IMR-90 (cell line): ENCODE results near the gene GCGR. TPM values are rescaled to one million over a fixed set of nuclear protein-coding genes. Genes with fewer than 3 reads are reported as not detected.

ENCODE experiments used
- ATAC-seq: fragments of 200-7000 bp; cut with Tn5 transposase; 2 replicates; pipeline ENCODE4 v1.9.1; 2020; ENCODE audit warnings: low read depth, mild to moderate bottlenecking, moderate library complexity
- BruUV-seq: library from RNA; stranded (reverse); fragments of 400-500 nt; replicated peaks from 2 replicates; lab custom pipeline; 2021; lab: Mats Ljungman, UMichigan
- CTCF ChIA-PET: fragments of 300-600 bp; formaldehyde crosslinking; extraction: SDS; loops from one replicate; lab custom pipeline; 2021; ENCODE audit warnings: antibody characterized with exemption; lab: Yijun Ruan, JAX
- POLR2A ChIA-PET: fragments of 300-600 bp; sonication (Branson Sonifier 250); formaldehyde crosslinking; loops from one replicate; lab custom pipeline; 2022; ENCODE audit warnings: antibody characterized with exemption; ENCODE audit not compliant: unreplicated experiment; lab: Charles Lee
- DNase-seq: peaks from one replicate; pipeline ENCODE4 v3.0.0; 2013
- H2AFZ ChIP-seq: replicated peaks from 2 replicates; pipeline ENCODE3; 2013; ENCODE audit warnings: low read length, mild to moderate bottlenecking; ENCODE audit not compliant: poor library complexity
- H2AK5ac ChIP-seq: 2 replicates; pipeline ENCODE4 v1.6.1; 2013; ENCODE audit warnings: low read depth, low read length, inconsistent platforms
- H2AK9ac ChIP-seq: replicated peaks from 2 replicates; pipeline ENCODE3; 2013; ENCODE audit warnings: mild to moderate bottlenecking, low read depth, low read length, moderate library complexity; ENCODE audit not compliant: poor library complexity
- H2BK120ac ChIP-seq: 2 replicates; pipeline ENCODE4 v1.6.1; 2013; ENCODE audit warnings: low read depth, low read length, inconsistent platforms
- H2BK15ac ChIP-seq: 3 replicates; pipeline ENCODE4 v1.6.1; 2013; ENCODE audit warnings: low read depth, low read length, inconsistent platforms
- H2BK20ac ChIP-seq: 2 replicates; pipeline ENCODE4 v1.6.1; 2013; ENCODE audit warnings: low read depth, mild to moderate bottlenecking, inconsistent platforms, low read length, moderate library complexity
- H2BK5ac ChIP-seq: 2 replicates; pipeline ENCODE4 v1.6.1; 2013; ENCODE audit warnings: mild to moderate bottlenecking, low read depth, low read length, inconsistent platforms; ENCODE audit not compliant: poor library complexity, severe bottlenecking
- H3K14ac ChIP-seq: replicated peaks from 2 replicates; pipeline ENCODE4 v1.6.1; 2013; ENCODE audit warnings: low read depth, low read length, inconsistent platforms
- H3K18ac ChIP-seq: 2 replicates; pipeline ENCODE4 v1.6.1; 2013; ENCODE audit warnings: low read depth, low read length, control low read depth
- H3K23ac ChIP-seq: 2 replicates; pipeline ENCODE4 v1.6.1; 2013; ENCODE audit warnings: low read depth, low read length, inconsistent platforms
- H3K27ac ChIP-seq: 2 replicates; pipeline ENCODE4 v1.5.1; 2013; ENCODE audit warnings: mild to moderate bottlenecking, control low read depth, low read length; ENCODE audit not compliant: insufficient read depth
- H3K27me3 ChIP-seq: 2 replicates; pipeline ENCODE4 v1.6.1; 2013; ENCODE audit warnings: low read length; ENCODE audit not compliant: control insufficient read depth, insufficient read depth
- H3K36me3 ChIP-seq: 2 replicates; pipeline ENCODE4 v1.6.1; 2013; ENCODE audit warnings: low read length, mixed read lengths; ENCODE audit not compliant: control insufficient read depth, insufficient read depth
- H3K4ac ChIP-seq: 2 replicates; pipeline ENCODE4 v1.6.1; 2013; ENCODE audit warnings: low read depth, low read length, inconsistent platforms
- H3K4me1 ChIP-seq: 2 replicates; pipeline ENCODE4 v1.6.1; 2013; ENCODE audit warnings: low read length, mixed read lengths; ENCODE audit not compliant: control insufficient read depth, insufficient read depth
- H3K4me2 ChIP-seq: 2 replicates; pipeline ENCODE4 v1.6.1; 2013; ENCODE audit warnings: low read depth, mild to moderate bottlenecking, control low read depth, low read length, moderate library complexity
- H3K4me3 ChIP-seq: 2 replicates; pipeline ENCODE4 v1.5.1; 2013; ENCODE audit warnings: low read depth, mild to moderate bottlenecking, control low read depth, low read length, moderate library complexity; ENCODE audit not compliant: insufficient read depth
- H3K56ac ChIP-seq: 2 replicates; pipeline ENCODE4 v1.6.1; 2013; ENCODE audit warnings: low read length, inconsistent platforms; ENCODE audit not compliant: insufficient read depth; ENCODE audit errors: extremely low read depth
- H3K79me1 ChIP-seq, 2 experiments: 2 replicates each; pipeline ENCODE4 v1.6.1; 2013; ENCODE audit warnings: low read length in 2 of 2, inconsistent platforms in 1 of 2, low read depth in 1 of 2
- H3K9ac ChIP-seq: 2 replicates; pipeline ENCODE4 v1.6.1; 2013; ENCODE audit warnings: low read depth, low read length, control low read depth
- H3K9me1 ChIP-seq: 2 replicates; pipeline ENCODE4 v1.6.1; 2013; ENCODE audit warnings: low read length, inconsistent platforms; ENCODE audit not compliant: insufficient read depth
- H3K9me3 ChIP-seq: 2 replicates; pipeline ENCODE4 v1.6.1; 2013; ENCODE audit warnings: low read length; ENCODE audit not compliant: control insufficient read depth, insufficient read depth
- H4K20me1 ChIP-seq: 2 replicates; pipeline ENCODE4 v1.6.1; 2013; ENCODE audit warnings: low read length, inconsistent platforms; ENCODE audit not compliant: insufficient read depth
- H4K5ac ChIP-seq: 2 replicates; pipeline ENCODE4 v1.6.1; 2013; ENCODE audit warnings: mild to moderate bottlenecking, low read depth, low read length, control low read depth
- H4K8ac ChIP-seq, 2 experiments: 2 replicates each; pipeline ENCODE4 v1.6.1; 2013; ENCODE audit warnings: low read depth in 2 of 2, low read length in 2 of 2, control low read depth in 1 of 2, inconsistent platforms in 1 of 2
- H4K91ac ChIP-seq: 2 replicates; pipeline ENCODE4 v1.6.1; 2013; ENCODE audit warnings: low read depth, low read length, inconsistent platforms; ENCODE audit not compliant: insufficient read depth
- BHLHE40 ChIP-seq: fragments of 150-350 bp; IDR thresholded peaks from 2 replicates; pipeline ENCODE4 v1.6.1; 2016; ENCODE audit warnings: mild to moderate bottlenecking, low read depth, low read length
- FOS ChIP-seq: fragments of 150-350 bp; IDR thresholded peaks from 2 replicates; pipeline ENCODE4 v1.6.1; 2016; ENCODE audit warnings: low read depth, low read length
- MAZ ChIP-seq: IDR thresholded peaks from 2 replicates; pipeline ENCODE4 v1.6.1; 2012; ENCODE audit warnings: low read depth, mild to moderate bottlenecking, low read length, improper control_type of control experiment, moderate library complexity, borderline replicate concordance
- MXI1 ChIP-seq: IDR thresholded peaks from 2 replicates; pipeline ENCODE4 v1.6.1; 2012; ENCODE audit warnings: low read depth, mild to moderate bottlenecking, low read length, moderate library complexity, borderline replicate concordance
- NFE2L2 ChIP-seq: fragments of 150-350 bp; IDR thresholded peaks from 2 replicates; pipeline ENCODE4 v1.6.1; 2016; ENCODE audit warnings: low read depth, mild to moderate bottlenecking, low read length
- RAD21 ChIP-seq: IDR thresholded peaks from 2 replicates; pipeline ENCODE4 v1.6.1; 2012; ENCODE audit warnings: low read length, improper control_type of control experiment
- USF2 ChIP-seq: fragments of 150-350 bp; IDR thresholded peaks from 2 replicates; pipeline ENCODE4 v1.6.1; 2017; ENCODE audit warnings: mild to moderate bottlenecking, antibody characterized with exemption, low read length, low read depth
- WGBS, 2 experiments: methylation state at CpG; one replicate each; pipeline versions ENCODE4 v1.1.5 to v1.1.7; 2013; ENCODE audit warnings: missing lambda C conversion rate in 2 of 2; ENCODE audit not compliant: insufficient read length in 1 of 2; ENCODE audit errors: extremely low coverage in 2 of 2; 5-methylcytosine and 5-hydroxymethylcytosine counted together
- dilution Hi-C: fragments of 300-500 bp; cut with HindIII; formaldehyde crosslinking; loops from one replicate; pipeline ENCODE4 v1.14.3; 2018; ENCODE audit warnings: low sequenced_read_pairs; ENCODE audit not compliant: unreplicated experiment
- in situ Hi-C: fragments of 300-500 bp; cut with MboI; formaldehyde crosslinking; loops from 3 replicates; pipeline ENCODE4 v1.14.3; 2019; ENCODE audit warnings: low sequenced_read_pairs, inconsistent platforms, mixed read lengths
- intact Hi-C: fragments of 100-400 bp; cut with micrococcal nuclease; formaldehyde crosslinking; loops from 2 replicates; pipeline ENCODE4 v1.10.0; 2022
- polyA plus RNA-seq, 3 experiments: library from polyadenylated mRNA; depleted of rRNA; stranded (reverse); fragments of >200 nt; gene quantifications; 2 replicates each; pipeline ENCODE4 v1.2.3, GENCODE V29; 2012; ENCODE audit warnings: low replicate concordance in 1 of 3
- total RNA-seq: library from RNA; depleted of rRNA; stranded (reverse); fragments of >200 nt; gene quantifications from 2 replicates; pipeline ENCODE4 v1.2.3, GENCODE V29; 2012
- TF ChIP-seq, protein P1 (sequence below): conservative IDR thresholded peaks from 2 replicates; pipeline ENCODE4 v1.5.1; 2012; ENCODE audit warnings: mild to moderate bottlenecking, low read depth, low read length, improper control_type of control experiment

Gene GCGR
- total and polyA plus RNA-seq, 2 of the 4 experiments (the other 2 are of a cell fraction): not detected

DNA sequence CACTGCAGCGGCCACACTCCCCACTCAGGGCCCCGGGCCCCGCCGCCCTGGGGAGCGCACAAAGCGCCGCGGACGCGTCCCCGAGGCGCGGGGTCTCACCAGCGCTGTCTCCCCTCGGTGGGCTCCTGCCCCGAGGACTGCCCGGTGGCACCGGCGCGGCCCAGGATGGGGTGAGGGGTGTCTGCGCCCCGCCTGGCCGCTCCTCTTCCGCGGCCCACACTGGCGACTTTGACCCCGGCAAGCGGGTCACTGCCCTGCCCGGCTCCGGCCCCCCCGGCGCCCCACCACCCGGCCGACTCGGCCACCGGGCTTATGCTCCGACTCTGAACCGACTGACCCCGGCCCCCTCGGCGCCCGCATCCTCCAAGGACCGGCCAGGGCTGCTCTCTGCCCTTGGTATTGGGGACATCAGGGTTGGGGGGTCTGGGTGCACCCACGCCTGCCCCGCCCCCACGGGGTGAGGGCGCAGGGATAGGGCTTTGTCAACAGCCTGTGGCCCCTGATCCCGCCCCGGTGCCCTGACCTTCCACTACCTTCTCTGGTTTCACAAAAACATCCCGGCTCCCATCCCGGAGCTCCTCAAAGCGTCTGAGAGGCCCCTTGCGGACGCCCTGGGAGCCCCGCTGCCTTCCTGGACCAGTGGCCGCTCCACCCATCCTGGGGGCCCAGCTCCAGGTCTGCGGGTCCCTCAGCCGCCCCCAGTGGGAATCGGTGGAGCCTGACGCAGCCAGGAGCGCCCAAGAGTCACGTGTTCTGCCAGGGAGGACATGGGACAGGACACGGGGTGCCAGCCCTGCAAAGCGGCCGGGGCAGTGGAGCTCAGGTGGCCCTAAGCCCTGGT is 829 bp downstream of the GCGR start (continued):
- TF ChIP-seq MXI1: no peak

- ChIA-PET CTCF (interaction anchor here (0.6 kb wide), 1 partner anchor 75 kb away, joined by 4 read pairs; no protein-coding TSS in a partner anchor), POLR2A (no interaction called here)
- no peak overlapping the region for H2BK120ac ChIP-seq
- no peaks in the 10 kb centered on the region for H3K4me1 ChIP-seq
- no TSS peak for BruUV-seq
- ATAC-seq (no peak), DNase-seq (no peak)
- H2BK20ac ChIP-seq: no peak overlapping the region
- H2AK9ac ChIP-seq: no peak overlapping the region
- H3K4me3 ChIP-seq: no peak overlapping the region
- WGBS, 2 experiments: no CpG with 5 or more reads among the region's 18 CpGs
- peaks cover 81% of the 10 kb centered on the region for H3K27me3 ChIP-seq
- no peak overlapping the region for H3K4me2 ChIP-seq
- TF ChIP-seq NFE2L2 (no peak), USF2 (no peak), MXI1 (no peak), FOS (no peak), RAD21 (no peak), MAZ (no peak), BHLHE40 (no peak)
- TF ChIP-seq, protein P1, sequence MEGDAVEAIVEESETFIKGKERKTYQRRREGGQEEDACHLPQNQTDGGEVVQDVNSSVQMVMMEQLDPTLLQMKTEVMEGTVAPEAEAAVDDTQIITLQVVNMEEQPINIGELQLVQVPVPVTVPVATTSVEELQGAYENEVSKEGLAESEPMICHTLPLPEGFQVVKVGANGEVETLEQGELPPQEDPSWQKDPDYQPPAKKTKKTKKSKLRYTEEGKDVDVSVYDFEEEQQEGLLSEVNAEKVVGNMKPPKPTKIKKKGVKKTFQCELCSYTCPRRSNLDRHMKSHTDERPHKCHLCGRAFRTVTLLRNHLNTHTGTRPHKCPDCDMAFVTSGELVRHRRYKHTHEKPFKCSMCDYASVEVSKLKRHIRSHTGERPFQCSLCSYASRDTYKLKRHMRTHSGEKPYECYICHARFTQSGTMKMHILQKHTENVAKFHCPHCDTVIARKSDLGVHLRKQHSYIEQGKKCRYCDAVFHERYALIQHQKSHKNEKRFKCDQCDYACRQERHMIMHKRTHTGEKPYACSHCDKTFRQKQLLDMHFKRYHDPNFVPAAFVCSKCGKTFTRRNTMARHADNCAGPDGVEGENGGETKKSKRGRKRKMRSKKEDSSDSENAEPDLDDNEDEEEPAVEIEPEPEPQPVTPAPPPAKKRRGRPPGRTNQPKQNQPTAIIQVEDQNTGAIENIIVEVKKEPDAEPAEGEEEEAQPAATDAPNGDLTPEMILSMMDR: no peak
- no peaks in the 10 kb centered on the region for H3K79me1 ChIP-seq
- no peak overlapping the region for H2BK5ac ChIP-seq
- intact Hi-C loops (no loop called here), dilution Hi-C loops (no loop called here), in situ Hi-C loops (no loop called here)
- no peak overlapping the region for H3K56ac ChIP-seq
- no peak overlapping the region for H3K23ac ChIP-seq
- no peak overlapping the region for H4K5ac ChIP-seq
- H2AK5ac ChIP-seq: no peak overlapping the region
- H3K4ac ChIP-seq: no peak overlapping the region
- H3K18ac ChIP-seq: no peak overlapping the region
- H3K14ac ChIP-seq: no peak overlapping the region
- no peak overlapping the region for H3K27ac ChIP-seq
- H2AFZ ChIP-seq: no peak overlapping the region
- H3K9ac ChIP-seq: no peak overlapping the region
- H4K20me1 ChIP-seq: no peaks in the 10 kb centered on the region
- no peaks in the 10 kb centered on the region for H3K36me3 ChIP-seq
- H4K8ac ChIP-seq: no peak overlapping the region
- no peak overlapping the region for H4K91ac ChIP-seq
- H2BK15ac ChIP-seq: no peak overlapping the region
- peaks cover 3% of the 10 kb centered on the region for H3K9me3 ChIP-seq
- no peaks in the 10 kb centered on the region for H3K9me1 ChIP-seq
These were observed 1.9 kb downstream of the GCGR start for GRCh38 chr17:81805707-81806460.
